ENCODE data around the gene MEIKIN.

The MEIKIN gene

DNA sequence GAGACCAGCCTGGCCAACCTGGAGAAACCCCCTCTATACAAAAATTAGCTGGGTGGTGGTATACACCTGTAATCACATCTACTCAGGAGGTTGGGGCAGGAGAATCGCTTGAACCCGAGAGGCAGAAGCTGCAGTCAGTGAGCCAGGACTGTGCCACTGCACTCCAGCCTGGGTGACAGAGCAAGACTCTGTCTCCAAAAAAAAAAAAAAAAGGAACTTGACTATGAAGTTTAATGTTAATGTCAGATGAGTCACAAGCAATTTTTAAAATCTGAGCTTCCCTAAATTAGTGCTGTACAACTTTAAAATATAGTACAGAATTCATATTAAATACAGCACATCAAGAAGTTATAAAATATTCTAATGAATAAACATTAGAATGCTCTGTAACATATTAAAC, 1.5 kb downstream of the MEIKIN start:
- no peak overlapping the region for H3K4me3 ChIP-seq (ENCODE audit: low read depth, low read length)
- TF ChIP-seq, protein P1, sequence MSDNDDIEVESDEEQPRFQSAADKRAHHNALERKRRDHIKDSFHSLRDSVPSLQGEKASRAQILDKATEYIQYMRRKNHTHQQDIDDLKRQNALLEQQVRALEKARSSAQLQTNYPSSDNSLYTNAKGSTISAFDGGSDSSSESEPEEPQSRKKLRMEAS (IDR thresholded peaks at IDR 0.05; ENCODE audit: low read depth, low read length), result no peak
- TF ChIP-seq MYC (IDR thresholded peaks at IDR 0.05; ENCODE audit: low read depth, low read length) (no peak), POLR2A (IDR thresholded peaks at IDR 0.05; ENCODE audit: extremely low read depth, insufficient read length) (no peak)
- TF ChIP-seq, protein P2, sequence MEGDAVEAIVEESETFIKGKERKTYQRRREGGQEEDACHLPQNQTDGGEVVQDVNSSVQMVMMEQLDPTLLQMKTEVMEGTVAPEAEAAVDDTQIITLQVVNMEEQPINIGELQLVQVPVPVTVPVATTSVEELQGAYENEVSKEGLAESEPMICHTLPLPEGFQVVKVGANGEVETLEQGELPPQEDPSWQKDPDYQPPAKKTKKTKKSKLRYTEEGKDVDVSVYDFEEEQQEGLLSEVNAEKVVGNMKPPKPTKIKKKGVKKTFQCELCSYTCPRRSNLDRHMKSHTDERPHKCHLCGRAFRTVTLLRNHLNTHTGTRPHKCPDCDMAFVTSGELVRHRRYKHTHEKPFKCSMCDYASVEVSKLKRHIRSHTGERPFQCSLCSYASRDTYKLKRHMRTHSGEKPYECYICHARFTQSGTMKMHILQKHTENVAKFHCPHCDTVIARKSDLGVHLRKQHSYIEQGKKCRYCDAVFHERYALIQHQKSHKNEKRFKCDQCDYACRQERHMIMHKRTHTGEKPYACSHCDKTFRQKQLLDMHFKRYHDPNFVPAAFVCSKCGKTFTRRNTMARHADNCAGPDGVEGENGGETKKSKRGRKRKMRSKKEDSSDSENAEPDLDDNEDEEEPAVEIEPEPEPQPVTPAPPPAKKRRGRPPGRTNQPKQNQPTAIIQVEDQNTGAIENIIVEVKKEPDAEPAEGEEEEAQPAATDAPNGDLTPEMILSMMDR (IDR thresholded peaks at IDR 0.05; ENCODE audit: low read depth, low read length), result no peak
- peak; percentile 16 for DNase-seq (ENCODE audit: low read depth)

DNA sequence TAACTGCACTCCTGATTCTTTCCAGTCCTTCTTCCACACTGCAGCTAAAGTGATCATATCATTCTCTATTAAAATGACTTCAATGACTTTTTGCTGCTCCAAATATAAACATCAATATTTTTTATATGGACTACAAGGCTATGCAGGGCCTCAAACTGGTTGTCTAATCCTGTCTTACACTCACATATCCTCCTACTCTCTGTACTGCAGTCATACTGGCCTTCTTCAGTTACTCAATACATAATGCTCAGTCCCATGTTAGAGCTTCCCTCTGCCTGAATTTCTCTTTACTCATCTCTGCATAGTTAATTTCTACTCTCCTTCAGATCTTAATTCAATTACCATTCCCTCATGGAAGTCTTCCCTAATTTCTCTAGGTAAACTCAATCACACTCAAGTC, 3.4 kb downstream of the MEIKIN start:
- no peak for DNase-seq (ENCODE audit: low read depth)
- TF ChIP-seq, protein P2 (IDR thresholded peaks at IDR 0.05; ENCODE audit: low read depth, low read length), result no peak
- TF ChIP-seq MYC (IDR thresholded peaks at IDR 0.05; ENCODE audit: low read depth, low read length), result no peak
- TF ChIP-seq, protein P1 (IDR thresholded peaks at IDR 0.05; ENCODE audit: low read depth, low read length), result no peak
- TF ChIP-seq POLR2A (IDR thresholded peaks at IDR 0.05; ENCODE audit: extremely low read depth, insufficient read length), result no peak
- no peak overlapping the region for H3K4me3 ChIP-seq (ENCODE audit: low read depth, low read length)

DNA sequence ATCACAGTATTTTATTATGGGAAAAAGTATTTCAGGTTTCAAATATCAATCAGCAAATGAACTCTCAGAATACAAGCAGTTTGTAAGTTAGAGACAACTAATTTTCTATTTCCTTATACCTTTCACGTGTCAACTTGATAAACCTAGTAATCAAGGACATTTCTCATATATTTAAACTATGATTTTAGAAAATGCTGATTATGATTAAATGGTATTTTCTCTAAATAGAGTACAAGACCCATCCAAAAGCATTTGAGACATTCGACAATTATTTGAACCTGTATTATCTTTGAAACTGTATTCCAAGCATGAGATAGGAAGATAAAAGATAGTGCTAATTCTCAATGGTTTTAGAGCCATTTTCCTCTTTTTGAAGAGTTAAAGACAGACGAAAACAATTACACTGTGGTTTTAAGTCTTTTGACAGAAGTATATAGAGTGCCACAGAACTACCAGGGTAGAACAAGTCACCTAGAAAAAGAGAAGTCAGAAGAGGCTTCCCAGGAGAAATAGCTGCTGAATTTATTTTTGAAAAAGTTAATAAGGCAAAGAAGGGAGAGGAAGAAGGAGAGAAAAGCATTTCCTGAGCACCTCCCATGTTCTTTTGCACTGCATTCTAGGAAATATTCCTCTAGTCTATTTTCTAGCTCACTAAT, 5.6 kb downstream of the MEIKIN start:
- TF ChIP-seq, protein P2 (IDR thresholded peaks at IDR 0.05; ENCODE audit: low read depth, low read length), result no peak
- TF ChIP-seq, protein P1 (IDR thresholded peaks at IDR 0.05; ENCODE audit: low read depth, low read length), result no peak
- TF ChIP-seq POLR2A (IDR thresholded peaks at IDR 0.05; ENCODE audit: extremely low read depth, insufficient read length) (no peak), MYC (IDR thresholded peaks at IDR 0.05; ENCODE audit: low read depth, low read length) (no peak)
- DNase-seq (ENCODE audit: low read depth), result peak; percentile 51
- H3K4me3 ChIP-seq (ENCODE audit: low read depth, low read length), result no peak overlapping the region

DNA sequence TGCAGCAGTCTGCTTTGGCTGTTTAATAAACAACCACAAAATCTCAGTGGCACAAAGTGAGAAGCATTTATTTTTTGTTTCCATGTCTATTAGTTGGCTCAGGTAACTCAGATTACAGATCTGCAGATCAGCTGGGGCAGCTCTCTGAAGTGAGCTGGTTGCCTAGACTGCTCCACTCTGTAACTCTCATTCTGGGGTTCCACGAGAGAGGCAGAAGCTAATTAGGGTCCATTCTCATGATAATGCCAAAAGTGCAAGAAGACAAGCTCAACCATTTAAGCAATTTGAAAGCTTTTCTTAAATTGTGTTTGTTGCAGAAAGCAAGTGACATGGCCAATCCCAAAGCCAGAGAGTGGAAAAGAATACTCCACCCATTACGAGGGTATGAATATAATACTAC, 13.2 kb downstream of the MEIKIN start:
- no peak for DNase-seq (ENCODE audit: low read depth)
- no peak overlapping the region for H3K4me3 ChIP-seq (ENCODE audit: low read depth, low read length)
- TF ChIP-seq MYC (IDR thresholded peaks at IDR 0.05; ENCODE audit: low read depth, low read length) (no peak), POLR2A (IDR thresholded peaks at IDR 0.05; ENCODE audit: extremely low read depth, insufficient read length) (no peak)
- TF ChIP-seq, protein P1 (IDR thresholded peaks at IDR 0.05; ENCODE audit: low read depth, low read length), result no peak
- TF ChIP-seq, protein P2 (IDR thresholded peaks at IDR 0.05; ENCODE audit: low read depth, low read length), result no peak

DNA sequence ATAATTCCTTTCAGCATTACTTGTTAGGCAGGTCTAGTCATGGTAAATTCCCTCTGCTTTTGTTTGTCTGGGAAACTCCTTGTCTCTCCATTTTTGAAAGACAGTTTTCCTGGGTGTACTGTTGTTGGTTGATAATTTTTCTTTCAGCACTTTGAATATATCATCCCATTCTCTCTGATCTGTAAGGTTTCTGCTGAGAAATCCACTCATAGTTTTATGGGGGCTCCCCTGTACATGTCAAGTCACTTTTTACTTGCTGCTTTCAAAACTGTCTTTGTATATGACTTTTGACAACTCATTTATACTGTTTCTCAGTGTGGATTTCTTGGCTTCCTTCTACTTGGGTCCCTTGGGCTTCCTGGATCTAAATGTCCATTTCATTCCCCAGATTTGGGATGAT, 16.5 kb downstream of the MEIKIN start:
- no peak for DNase-seq (ENCODE audit: low read depth)
- TF ChIP-seq, protein P2 (IDR thresholded peaks at IDR 0.05; ENCODE audit: low read depth, low read length), result no peak
- no peak for TF ChIP-seq POLR2A (IDR thresholded peaks at IDR 0.05; ENCODE audit: extremely low read depth, insufficient read length)
- TF ChIP-seq, protein P1 (IDR thresholded peaks at IDR 0.05; ENCODE audit: low read depth, low read length), result no peak
- no peak for TF ChIP-seq MYC (IDR thresholded peaks at IDR 0.05; ENCODE audit: low read depth, low read length)
- no peak overlapping the region for H3K4me3 ChIP-seq (ENCODE audit: low read depth, low read length)

Measured in NB4 (cell line).